ENCODE results near the gene ESRRB. TPM values are rescaled to one million over a fixed set of nuclear protein-coding genes. Genes with fewer than 3 reads are reported as not detected.

The ESRRB gene
- total and polyA plus RNA-seq, 12 donors, result 2.5 to 13.4 (median 7.0) TPM

- H3K36me3 ChIP-seq, result no peaks in the 10 kb centered on the region
- TF ChIP-seq, protein P1, sequence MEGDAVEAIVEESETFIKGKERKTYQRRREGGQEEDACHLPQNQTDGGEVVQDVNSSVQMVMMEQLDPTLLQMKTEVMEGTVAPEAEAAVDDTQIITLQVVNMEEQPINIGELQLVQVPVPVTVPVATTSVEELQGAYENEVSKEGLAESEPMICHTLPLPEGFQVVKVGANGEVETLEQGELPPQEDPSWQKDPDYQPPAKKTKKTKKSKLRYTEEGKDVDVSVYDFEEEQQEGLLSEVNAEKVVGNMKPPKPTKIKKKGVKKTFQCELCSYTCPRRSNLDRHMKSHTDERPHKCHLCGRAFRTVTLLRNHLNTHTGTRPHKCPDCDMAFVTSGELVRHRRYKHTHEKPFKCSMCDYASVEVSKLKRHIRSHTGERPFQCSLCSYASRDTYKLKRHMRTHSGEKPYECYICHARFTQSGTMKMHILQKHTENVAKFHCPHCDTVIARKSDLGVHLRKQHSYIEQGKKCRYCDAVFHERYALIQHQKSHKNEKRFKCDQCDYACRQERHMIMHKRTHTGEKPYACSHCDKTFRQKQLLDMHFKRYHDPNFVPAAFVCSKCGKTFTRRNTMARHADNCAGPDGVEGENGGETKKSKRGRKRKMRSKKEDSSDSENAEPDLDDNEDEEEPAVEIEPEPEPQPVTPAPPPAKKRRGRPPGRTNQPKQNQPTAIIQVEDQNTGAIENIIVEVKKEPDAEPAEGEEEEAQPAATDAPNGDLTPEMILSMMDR (IDR thresholded peaks at IDR 0.05), result peak; percentile 16 to 56 (median 46)
- no peak overlapping the region for H3K27ac ChIP-seq
- DNase-seq (no peak), ATAC-seq (no peak)
- no peak overlapping the region for H3K4me3 ChIP-seq
- no peaks in the 10 kb centered on the region for H3K9me3 ChIP-seq
- WGBS, 2 donors, result 58 to 59% methylated on average over 10 of the region's 10 CpGs
- no peaks in the 10 kb centered on the region for H3K27me3 ChIP-seq
- intact Hi-C loops (cut with DNase I), result no loop called here
- H3K4me1 ChIP-seq, result no peaks in the 10 kb centered on the region
Measured at GRCh38 chr14:76546426-76547221, 170.7 kb downstream of the ESRRB start.

DNA sequence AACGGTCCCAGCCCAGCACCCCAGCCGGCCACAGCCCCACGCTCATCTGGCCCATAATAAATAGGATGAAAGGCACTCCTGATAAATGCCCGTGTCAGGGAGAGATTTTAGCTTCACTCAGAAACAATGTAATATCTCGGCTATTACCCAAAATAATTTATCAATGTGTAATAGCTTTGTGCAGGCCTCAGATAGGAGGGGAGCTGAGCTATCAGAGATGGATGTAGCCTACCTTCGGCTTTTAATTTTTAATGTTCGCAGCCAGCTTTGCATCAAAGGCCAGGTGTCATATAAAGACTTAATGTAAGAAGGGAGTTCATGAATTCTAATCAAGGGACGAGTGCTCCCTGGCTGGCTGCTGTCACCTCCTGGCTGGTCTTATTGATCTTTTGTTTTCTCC is 171.9 kb downstream of the ESRRB start:
- Histone ChIP-seq H3K27me3 (no peaks in the 10 kb centered on the region), H3K4me1 (no peaks in the 10 kb centered on the region), H3K36me3 (no peaks in the 10 kb centered on the region), H3K4me3 (no peak overlapping the region), H3K27ac (no peak overlapping the region), H3K9me3 (no peaks in the 10 kb centered on the region)
- DNase-seq (no peak), ATAC-seq (no peak)
- TF ChIP-seq, protein P1 (IDR thresholded peaks at IDR 0.05), result no peak
- intact Hi-C loops (cut with DNase I), result no loop called here
- WGBS, 2 donors, result 83 to 86% methylated on average over 8 of the region's 8 CpGs

DNA sequence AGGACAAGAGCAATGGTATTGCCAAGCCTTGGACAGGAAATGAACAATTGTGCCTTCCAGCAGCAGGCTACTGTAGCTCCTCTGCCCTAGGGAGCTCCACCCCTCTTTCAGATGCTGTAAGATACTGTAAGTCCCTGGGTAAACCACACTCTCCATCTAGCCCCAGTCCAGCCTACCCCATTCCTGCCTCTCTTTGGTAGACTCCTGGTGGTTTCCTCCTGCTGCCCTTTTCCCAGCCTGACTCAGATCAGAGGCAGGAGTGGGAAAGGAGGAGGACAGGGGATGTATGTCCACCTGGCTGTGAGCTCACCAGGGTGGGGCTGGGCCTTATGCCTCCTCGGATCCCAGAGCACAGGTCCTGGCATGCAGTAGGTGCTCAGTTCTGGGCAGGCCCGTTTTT is 174.6 kb downstream of the ESRRB start:
- TF ChIP-seq, protein P1 (IDR thresholded peaks at IDR 0.05), result no peak
- no peak for DNase-seq
- Histone ChIP-seq H3K27ac (no peak overlapping the region), H3K4me3 (no peak overlapping the region), H3K27me3 (no peaks in the 10 kb centered on the region), H3K4me1 (no peaks in the 10 kb centered on the region), H3K9me3 (no peaks in the 10 kb centered on the region), H3K36me3 (no peaks in the 10 kb centered on the region)
- ATAC-seq, result no peak
- 74% methylated on average over 2 of the region's 2 CpGs for WGBS, 2 donors
- intact Hi-C loops (cut with DNase I), result no loop called here

DNA sequence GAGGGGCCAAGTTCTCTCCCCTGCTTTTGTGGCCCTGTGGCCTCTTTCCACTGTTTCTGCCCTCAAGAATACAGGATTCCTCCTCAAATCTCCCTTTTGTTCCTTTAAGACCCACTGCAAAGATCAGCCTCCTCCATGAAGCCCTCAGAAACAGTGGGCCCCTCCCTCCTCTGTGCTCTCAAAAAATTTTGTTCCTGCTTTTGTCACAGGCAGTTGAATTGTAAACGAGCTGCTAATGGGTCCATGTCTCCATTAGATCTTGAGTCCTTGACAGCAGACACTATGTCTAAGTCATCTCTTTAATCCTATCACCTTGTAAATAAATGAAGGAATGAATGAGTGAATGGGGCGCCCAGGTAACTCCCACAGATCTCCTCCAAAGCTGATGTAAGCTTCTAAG is 175.2 kb downstream of the ESRRB start:
- no peak for ATAC-seq
- DNase-seq, result no peak
- TF ChIP-seq, protein P1 (IDR thresholded peaks at IDR 0.05), result no peak
- Histone ChIP-seq H3K4me1 (no peaks in the 10 kb centered on the region), H3K36me3 (no peaks in the 10 kb centered on the region), H3K27me3 (no peaks in the 10 kb centered on the region), H3K9me3 (no peaks in the 10 kb centered on the region), H3K27ac (no peak overlapping the region), H3K4me3 (no peak overlapping the region)
- 78 to 85% methylated on average over 2 of the region's 2 CpGs for WGBS, 2 donors
- intact Hi-C loops (cut with DNase I), result no loop called here

Other genes with a start within 250 kb of the ESRRB start
- gene GPATCH2L, start 224.2 kb upstream of the ESRRB start, total RNA-seq, result 10 to 100 TPM; 20.1 to 27.9 (median 25.1) TPM
- 1 to 10 TPM; 4.6 to 5.3 TPM for gene GPATCH2L, start 224.2 kb upstream of the ESRRB start, polyA plus RNA-seq

Measured in heart right ventricle (tissue), 16 donors.